ENCODE results near the gene FAM20A.

The FAM20A gene

DNA sequence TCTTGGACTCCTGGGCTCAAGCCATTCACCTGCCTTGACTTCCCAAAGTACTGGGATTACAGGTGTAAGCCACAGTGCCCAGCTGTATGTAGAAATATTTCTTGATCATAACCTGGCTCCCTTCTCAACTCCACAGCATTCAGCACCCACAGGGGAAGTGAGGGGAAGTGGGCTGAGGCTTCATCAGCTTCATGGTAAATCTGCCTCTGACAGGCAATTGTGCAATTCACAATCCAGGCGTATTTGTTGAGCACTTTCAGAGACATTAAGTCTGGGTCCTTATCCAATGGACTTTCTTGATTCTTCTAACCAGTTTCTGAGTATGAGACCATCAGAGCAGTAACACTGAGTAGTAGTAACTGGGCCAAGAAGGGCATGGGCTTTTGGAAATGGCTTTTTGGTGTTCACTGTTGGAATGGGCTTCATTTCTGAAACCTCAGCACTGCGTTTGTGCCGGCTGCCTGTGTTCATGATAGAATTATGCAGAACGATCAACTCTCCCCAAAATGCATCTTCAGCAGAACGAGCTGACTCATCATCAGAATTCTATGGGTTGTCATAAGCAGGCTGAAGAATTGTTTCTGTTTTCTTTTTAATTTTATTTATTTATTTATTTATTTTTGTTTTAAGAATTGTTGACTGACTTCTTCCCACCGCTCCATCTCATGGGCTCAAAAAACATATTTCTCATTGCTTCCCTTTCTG, 28.9 kb downstream of the FAM20A start:
- TF ChIP-seq, protein P1, sequence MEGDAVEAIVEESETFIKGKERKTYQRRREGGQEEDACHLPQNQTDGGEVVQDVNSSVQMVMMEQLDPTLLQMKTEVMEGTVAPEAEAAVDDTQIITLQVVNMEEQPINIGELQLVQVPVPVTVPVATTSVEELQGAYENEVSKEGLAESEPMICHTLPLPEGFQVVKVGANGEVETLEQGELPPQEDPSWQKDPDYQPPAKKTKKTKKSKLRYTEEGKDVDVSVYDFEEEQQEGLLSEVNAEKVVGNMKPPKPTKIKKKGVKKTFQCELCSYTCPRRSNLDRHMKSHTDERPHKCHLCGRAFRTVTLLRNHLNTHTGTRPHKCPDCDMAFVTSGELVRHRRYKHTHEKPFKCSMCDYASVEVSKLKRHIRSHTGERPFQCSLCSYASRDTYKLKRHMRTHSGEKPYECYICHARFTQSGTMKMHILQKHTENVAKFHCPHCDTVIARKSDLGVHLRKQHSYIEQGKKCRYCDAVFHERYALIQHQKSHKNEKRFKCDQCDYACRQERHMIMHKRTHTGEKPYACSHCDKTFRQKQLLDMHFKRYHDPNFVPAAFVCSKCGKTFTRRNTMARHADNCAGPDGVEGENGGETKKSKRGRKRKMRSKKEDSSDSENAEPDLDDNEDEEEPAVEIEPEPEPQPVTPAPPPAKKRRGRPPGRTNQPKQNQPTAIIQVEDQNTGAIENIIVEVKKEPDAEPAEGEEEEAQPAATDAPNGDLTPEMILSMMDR (IDR thresholded peaks at IDR 0.05; ENCODE audit: extremely low read depth, insufficient read depth, missing control alignments): no peak

DNA sequence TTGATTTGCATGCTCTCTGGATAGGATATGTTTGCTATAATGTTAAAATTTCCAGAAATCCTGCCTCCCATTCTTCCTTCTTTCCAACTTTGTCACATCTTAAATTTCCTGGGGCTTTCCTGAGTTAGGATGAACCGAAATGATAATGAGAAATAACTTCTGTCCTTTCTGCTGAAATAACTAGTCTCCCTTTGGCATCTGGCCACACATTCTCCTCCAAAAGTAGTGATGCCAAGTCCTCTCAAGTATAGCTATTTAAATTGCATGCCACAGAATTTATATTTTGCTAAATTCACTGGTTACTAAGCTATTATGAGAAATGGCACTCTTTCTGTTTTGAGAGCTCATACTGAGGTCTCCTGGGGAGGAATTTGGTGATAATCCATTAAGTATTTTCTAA, 30.6 kb downstream of the FAM20A start:
- TF ChIP-seq, protein P1 (IDR thresholded peaks at IDR 0.05; ENCODE audit: extremely low read depth, insufficient read depth, missing control alignments): no peak
- in situ Hi-C loops (cut with MboI; ENCODE audit: low pct_unique_long_range_greater_than_20kb, low sequenced_read_pairs, unreplicated experiment): loop anchor here (25.0 kb wide), 1 partner anchor 167 kb away; no protein-coding TSS in a partner anchor
- DNase-seq (ENCODE audit: low spot score): no peak

More for the DNA sequence above, 28.9 kb downstream of the FAM20A start:
- no peak for DNase-seq (ENCODE audit: low spot score)
- in situ Hi-C loops (cut with MboI; ENCODE audit: low pct_unique_long_range_greater_than_20kb, low sequenced_read_pairs, unreplicated experiment): loop anchor here (25.0 kb wide), 1 partner anchor 165 kb away; no protein-coding TSS in a partner anchor

GRCh38 chr17:68569346-68569745, 31.8 kb downstream of the FAM20A start:
- no peak for DNase-seq (ENCODE audit: low spot score)
- in situ Hi-C loops (cut with MboI; ENCODE audit: low pct_unique_long_range_greater_than_20kb, low sequenced_read_pairs, unreplicated experiment): loop anchor here (25.0 kb wide), 1 partner anchor 168 kb away; no protein-coding TSS in a partner anchor
- TF ChIP-seq, protein P1 (IDR thresholded peaks at IDR 0.05; ENCODE audit: extremely low read depth, insufficient read depth, missing control alignments): no peak

DNA sequence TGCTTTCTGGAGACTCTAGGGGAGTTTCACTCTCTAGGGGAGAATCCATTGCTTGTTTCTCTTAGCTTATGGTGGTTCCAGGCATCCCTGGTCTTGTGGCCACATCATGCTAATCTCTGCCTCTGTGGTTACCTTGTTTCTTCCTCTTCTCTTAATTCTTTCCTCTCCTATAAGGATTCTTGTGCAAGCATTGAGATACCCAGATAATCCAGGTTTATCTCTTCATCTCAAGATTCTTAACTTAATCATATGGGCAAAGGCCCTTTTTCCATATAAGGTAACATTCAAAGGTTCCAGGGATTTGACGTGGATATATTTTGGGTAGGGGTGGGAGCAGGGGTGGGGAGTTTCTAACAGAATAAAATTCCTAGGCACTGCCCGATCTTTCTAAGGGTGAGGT, 32.6 kb downstream of the FAM20A start:
- in situ Hi-C loops (cut with MboI; ENCODE audit: low pct_unique_long_range_greater_than_20kb, low sequenced_read_pairs, unreplicated experiment): loop anchor here (25.0 kb wide), 1 partner anchor 169 kb away; no protein-coding TSS in a partner anchor
- TF ChIP-seq, protein P1 (IDR thresholded peaks at IDR 0.05; ENCODE audit: extremely low read depth, insufficient read depth, missing control alignments): no peak

GRCh38 chr17:68567581-68567980, 33.6 kb downstream of the FAM20A start:
- no peak for DNase-seq (ENCODE audit: low spot score)
- TF ChIP-seq, protein P1 (IDR thresholded peaks at IDR 0.05; ENCODE audit: extremely low read depth, insufficient read depth, missing control alignments): no peak
- in situ Hi-C loops (cut with MboI; ENCODE audit: low pct_unique_long_range_greater_than_20kb, low sequenced_read_pairs, unreplicated experiment): loop anchor here (25.0 kb wide), 1 partner anchor 170 kb away; no protein-coding TSS in a partner anchor

More for the DNA sequence above, 32.6 kb downstream of the FAM20A start:
- no peak for DNase-seq (ENCODE audit: low spot score)

DNA sequence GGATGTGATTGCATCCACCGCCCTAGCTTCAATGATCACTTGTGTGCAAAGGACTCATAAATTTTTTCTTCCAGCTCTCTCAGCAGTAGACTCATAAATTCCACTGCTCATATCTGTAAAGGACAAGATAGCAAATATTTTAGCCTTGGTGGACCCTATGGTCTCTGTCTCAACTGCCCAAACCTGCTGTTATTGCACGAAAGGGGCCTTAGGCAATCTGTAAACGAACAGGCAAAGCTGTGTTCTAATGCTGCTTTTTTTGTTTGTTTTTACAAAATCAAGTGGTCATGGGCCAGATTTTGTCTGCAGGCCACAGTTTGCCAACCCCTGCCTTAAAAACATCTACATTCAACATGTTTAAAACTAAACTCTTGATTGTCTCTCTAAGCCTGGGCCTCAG, 34.1 kb downstream of the FAM20A start:
- in situ Hi-C loops (cut with MboI; ENCODE audit: low pct_unique_long_range_greater_than_20kb, low sequenced_read_pairs, unreplicated experiment): loop anchor here (25.0 kb wide), 1 partner anchor 170 kb away; no protein-coding TSS in a partner anchor
- TF ChIP-seq, protein P1 (IDR thresholded peaks at IDR 0.05; ENCODE audit: extremely low read depth, insufficient read depth, missing control alignments): no peak
- DNase-seq (ENCODE audit: low spot score): no peak

Measured in GM13977 (cell line).